Upper lobe of left lung (tissue), 4 donors: ENCODE data around the gene CCL19.

Experiments used
- CTCF ChIP-seq, 6 experiments: fragments of 450-650 bp in 4 of 6; fragments of 200-600 bp in 2 of 6; sonication (generic) in 2 of 6; IDR thresholded peaks; one replicate each; pipeline ENCODE4 v1.5.1; 2016 to 2019; ENCODE audit warnings: antibody characterized with exemption in 6 of 6
- EP300 ChIP-seq, 4 donors: sonication (generic); formaldehyde crosslinking; IDR thresholded peaks; one replicate each; pipeline ENCODE4 v1.5.1; 2017; ENCODE audit warnings: antibody characterized with exemption in 4 of 4, control low read depth in 2 of 4
- POLR2A ChIP-seq, 4 donors: fragments of 450-650 bp; IDR thresholded peaks; one replicate each; pipeline ENCODE4 v1.5.1; 2016 to 2017; ENCODE audit warnings: antibody characterized with exemption in 4 of 4, mild to moderate bottlenecking in 2 of 4

- TF ChIP-seq CTCF (IDR thresholded peaks at IDR 0.05) (no peak), POLR2A (IDR thresholded peaks at IDR 0.05) (no peak), EP300 (IDR thresholded peaks at IDR 0.05) (no peak)
These were observed 48.4 kb downstream of the CCL19 start for GRCh38 chr9:34642679-34643078.
